K562 (cell line): ENCODE results near the gene SLC1A7. TPM values are rescaled to one million over a fixed set of nuclear protein-coding genes. Genes with fewer than 3 reads are reported as not detected.

Experiments used
- FOSL1 ChIP-seq: fragments of 200-800 bp; sonication (Bioruptor generic); conservative IDR thresholded peaks from 2 replicates; pipeline ENCODE4 v1.6.1; 2016; ENCODE audit warnings: missing genetic modification characterization, missing compliant biosample characterization
- GTF2B ChIP-seq: IDR thresholded peaks from 2 replicates; pipeline ENCODE4 v1.6.1; 2011; ENCODE audit not compliant: insufficient read length; ENCODE audit errors: extremely low read depth
- POLR2A ChIP-seq: fragments of 450-650 bp; conservative IDR thresholded peaks from 2 replicates; pipeline ENCODE4 v1.6.1; 2016
- PRMT5 ChIP-seq: sonication (generic); formaldehyde crosslinking; IDR thresholded peaks from 2 replicates; pipeline ENCODE4 v1.5.0; 2020; ENCODE audit warnings: missing genetic modification reagents
- RBFOX2 ChIP-seq: fragments of 200-400 bp; formaldehyde crosslinking; IDR thresholded peaks from 2 replicates; pipeline ENCODE4 v1.6.1; 2017; ENCODE audit warnings: low read depth, mild to moderate bottlenecking, low read length, moderate library complexity
- SPI1 ChIP-seq: IDR thresholded peaks from 2 replicates; pipeline ENCODE4 v1.6.1; 2011; ENCODE audit warnings: low read depth, low read length, control low read depth, borderline replicate concordance
- TBL1XR1 ChIP-seq, 2 experiments: IDR thresholded peaks; 2 replicates each; pipeline ENCODE4 v1.6.1; 2012; ENCODE audit warnings: improper control_type of control experiment in 2 of 2, low read length in 2 of 2, mild to moderate bottlenecking in 1 of 2
- TBP ChIP-seq: optimal IDR thresholded peaks from 2 replicates; pipeline ENCODE3; 2011; ENCODE audit warnings: low read depth, low read length, improper control_type of control experiment
- TCF7 ChIP-seq: sonication (generic); IDR thresholded peaks from 2 replicates; pipeline ENCODE4 v1.6.1; 2016; ENCODE audit warnings: antibody characterized with exemption, borderline replicate concordance
- TEAD4 ChIP-seq, 2 experiments: sonication (generic) in 1 of 2; formaldehyde crosslinking in 1 of 2; IDR thresholded peaks; 2 replicates each; pipeline versions ENCODE4 v1.6.1 to v1.8.0; 2012 to 2022; ENCODE audit warnings: borderline replicate concordance in 1 of 2, inconsistent platforms in 1 of 2, low read length in 1 of 2, mild to moderate bottlenecking in 1 of 2, missing genetic modification reagents in 1 of 2
- TRIM24 ChIP-seq, 2 experiments: fragments of 450-650 bp; IDR thresholded peaks; 2 replicates each; pipeline ENCODE4 v1.6.1; 2016
- ZNF253 ChIP-seq: fragments of 250-450 bp; sonication (Bioruptor Pico); conservative IDR thresholded peaks from 2 replicates; pipeline ENCODE4 v1.6.1; 2021; ENCODE audit warnings: mild to moderate bottlenecking
- ZNF407 ChIP-seq: fragments of 450-650 bp; IDR thresholded peaks from 2 replicates; pipeline ENCODE4 v1.6.1; 2016; ENCODE audit warnings: low read depth
- ZNF830 ChIP-seq: fragments of 250-450 bp; sonication (Bioruptor Pico); IDR thresholded peaks from 2 replicates; pipeline ENCODE4 v1.5.0; 2021; ENCODE audit warnings: mild to moderate bottlenecking
- polyA plus RNA-seq, 8 experiments: library from polyadenylated mRNA; depleted of rRNA in 4 of 8; stranded (reverse) in 5 of 8; unstranded in 3 of 8; fragments of >200 nt; fragmentation: Nextera tagmentation in 2 of 8; fragmentation: Illumina TruSeq in 1 of 8; extraction: Ambion mirVana in 2 of 8; extraction: Trizol in 1 of 8; gene quantifications; 2 replicates each; pipeline versions ENCODE4 v1.2.1 to v1.2.3, GENCODE V29; 2011 to 2014; ENCODE audit warnings: inconsistent platforms in 1 of 8, missing spikeins in 1 of 8
- total RNA-seq, 7 experiments: library from RNA; depleted of rRNA in 6 of 7; stranded (reverse); fragments of >200 nt in 6 of 7; fragmentation: Illumina TruSeq in 2 of 7; extraction: Trizol in 2 of 7; gene quantifications; 2 replicates each; pipeline versions ENCODE4 v1.2.1 to v1.2.3, GENCODE V29; 2011 to 2021; ENCODE audit warnings: low replicate concordance in 1 of 7
- TF ChIP-seq, protein P1 (sequence below): fragments of 250-450 bp; sonication (Bioruptor Pico); IDR thresholded peaks from 2 replicates; pipeline ENCODE4 v1.8.0; 2021; ENCODE audit warnings: mild to moderate bottlenecking, moderate library complexity
- TF ChIP-seq, protein P2 (sequence below): fragments of 450-650 bp; IDR thresholded peaks from 2 replicates; pipeline ENCODE4 v1.6.1; 2017; ENCODE audit warnings: mild to moderate bottlenecking, moderate library complexity

SLC1A7 gene
- total and polyA plus RNA-seq, 9 of the 15 experiments (the other 6 are each of a cell fraction or from before 2014, with no cell fraction given) = 0.07 TPM; not detected in 8

- peak; percentile 6 for TF ChIP-seq TBP
- TF ChIP-seq ZNF253 = no peak
- TF ChIP-seq, protein P1, sequence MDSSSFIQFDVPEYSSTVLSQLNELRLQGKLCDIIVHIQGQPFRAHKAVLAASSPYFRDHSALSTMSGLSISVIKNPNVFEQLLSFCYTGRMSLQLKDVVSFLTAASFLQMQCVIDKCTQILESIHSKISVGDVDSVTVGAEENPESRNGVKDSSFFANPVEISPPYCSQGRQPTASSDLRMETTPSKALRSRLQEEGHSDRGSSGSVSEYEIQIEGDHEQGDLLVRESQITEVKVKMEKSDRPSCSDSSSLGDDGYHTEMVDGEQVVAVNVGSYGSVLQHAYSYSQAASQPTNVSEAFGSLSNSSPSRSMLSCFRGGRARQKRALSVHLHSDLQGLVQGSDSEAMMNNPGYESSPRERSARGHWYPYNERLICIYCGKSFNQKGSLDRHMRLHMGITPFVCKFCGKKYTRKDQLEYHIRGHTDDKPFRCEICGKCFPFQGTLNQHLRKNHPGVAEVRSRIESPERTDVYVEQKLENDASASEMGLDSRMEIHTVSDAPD (CRISPR knock-in tag) = no peak
- 0 out of 4 replicates have a peak, but pooled peaks of 1 of the 2 experiments have one; percentile 12 for TF ChIP-seq TRIM24 (IDR thresholded peaks at IDR 0.05)
- no peak for TF ChIP-seq RBFOX2
- TF ChIP-seq SPI1 = no peak
- TF ChIP-seq TEAD4 (IDR thresholded peaks at IDR 0.05; ENCODE audit: low read length) = no peak
- no peak for TF ChIP-seq TEAD4 (CRISPR knock-in tag; IDR thresholded peaks at IDR 0.05; ENCODE audit: borderline replicate concordance)
- no peak for TF ChIP-seq PRMT5
- no peak for TF ChIP-seq GTF2B
- TF ChIP-seq, protein P2, sequence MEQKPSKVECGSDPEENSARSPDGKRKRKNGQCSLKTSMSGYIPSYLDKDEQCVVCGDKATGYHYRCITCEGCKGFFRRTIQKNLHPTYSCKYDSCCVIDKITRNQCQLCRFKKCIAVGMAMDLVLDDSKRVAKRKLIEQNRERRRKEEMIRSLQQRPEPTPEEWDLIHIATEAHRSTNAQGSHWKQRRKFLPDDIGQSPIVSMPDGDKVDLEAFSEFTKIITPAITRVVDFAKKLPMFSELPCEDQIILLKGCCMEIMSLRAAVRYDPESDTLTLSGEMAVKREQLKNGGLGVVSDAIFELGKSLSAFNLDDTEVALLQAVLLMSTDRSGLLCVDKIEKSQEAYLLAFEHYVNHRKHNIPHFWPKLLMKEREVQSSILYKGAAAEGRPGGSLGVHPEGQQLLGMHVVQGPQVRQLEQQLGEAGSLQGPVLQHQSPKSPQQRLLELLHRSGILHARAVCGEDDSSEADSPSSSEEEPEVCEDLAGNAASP = no peak
- TF ChIP-seq POLR2A = no peak
- no peak for TF ChIP-seq ZNF830
- no peak for TF ChIP-seq FOSL1 (tag)
- no peak for TF ChIP-seq TCF7
- TF ChIP-seq ZNF407 = no peak
- 0 out of 4 replicates have a peak, but pooled peaks of 1 of the 2 experiments have one; percentile 41 for TF ChIP-seq TBL1XR1 (IDR thresholded peaks at IDR 0.05; ENCODE audit: low read length in 2 of 2)
These were observed 40.9 kb upstream of the SLC1A7 start (continued) for GRCh38 chr1:53183095-53183990.
